ENCODE results near the gene INF2.

- TF ChIP-seq EZH2phosphoT487 (IDR thresholded peaks at IDR 0.05; ENCODE audit: insufficient read depth, low read depth) (no peak), EZH2 (IDR thresholded peaks at IDR 0.05; ENCODE audit: insufficient read depth, poor library complexity, severe bottlenecking) (no peak)
Measured at GRCh38 chr14:104717646-104718045, 28.2 kb downstream of the INF2 start.

All from GM23248 (cell line).